Neural crest cell (in vitro differentiated cells): ENCODE data around the gene SUSD2. TPM values are rescaled to one million over a fixed set of nuclear protein-coding genes. Genes with fewer than 3 reads are reported as not detected.
A peak's percentile ranks its signal among the peaks of the same experiment; 100 is the strongest.

Source experiments
- DNase-seq: peaks from one replicate; pipeline ENCODE4 v3.0.0; 2021; ENCODE audit warnings: low read depth, mixed read lengths, low spot score
- H3K27ac Mint-ChIP-seq: one replicate; pipeline ENCODE4 v1.8.0; 2021; ENCODE audit warnings: mild to moderate bottlenecking, mixed read lengths; ENCODE audit not compliant: unreplicated experiment
- H3K27me3 Mint-ChIP-seq: 2 replicates; pipeline ENCODE4 v1.8.0; 2021; ENCODE audit warnings: low read depth, mild to moderate bottlenecking, mixed read lengths
- H3K36me3 Mint-ChIP-seq: 2 replicates; pipeline ENCODE4 v1.8.0; 2021; ENCODE audit warnings: low read depth, mild to moderate bottlenecking, mixed read lengths
- H3K4me1 Mint-ChIP-seq: 2 replicates; pipeline ENCODE4 v1.8.0; 2021; ENCODE audit warnings: mixed read lengths
- H3K4me3 Mint-ChIP-seq: one replicate; pipeline ENCODE4 v1.8.0; 2021; ENCODE audit warnings: mild to moderate bottlenecking, mixed read lengths
- H3K9me3 Mint-ChIP-seq: 2 replicates; pipeline ENCODE4 v1.8.0; 2021; ENCODE audit warnings: mixed read lengths
- CTCF ChIP-seq: fragments of 200-600 bp; sonication (generic); conservative IDR thresholded peaks from 2 replicates; pipeline ENCODE4 v1.5.0; 2021; ENCODE audit warnings: antibody characterized with exemption, mild to moderate bottlenecking
- total RNA-seq: library from RNA; stranded (reverse); gene quantifications from 2 replicates; pipeline ENCODE4 v1.2.1, GENCODE V29; 2021

The SUSD2 gene
- total RNA-seq, 1 donor from 2014 or later = 0.37 TPM

- H3K36me3 Mint-ChIP-seq = peaks cover 4% of the 10 kb centered on the region
- no peak for DNase-seq
- H3K4me1 Mint-ChIP-seq = peaks cover 7% of the 10 kb centered on the region
- no peak for TF ChIP-seq CTCF
- H3K27ac Mint-ChIP-seq = no peak overlapping the region
- H3K9me3 Mint-ChIP-seq = no peaks in the 10 kb centered on the region
- no peaks in the 10 kb centered on the region for H3K27me3 Mint-ChIP-seq
- no peak overlapping the region for H3K4me3 Mint-ChIP-seq
Measured at GRCh38 chr22:24138649-24139420, 42.5 kb upstream of the SUSD2 start.

- TF ChIP-seq CTCF = no peak
- Mint-ChIP-seq H3K4me1 (peaks cover under 1% of the 10 kb centered on the region), H3K36me3 (peaks cover 4% of the 10 kb centered on the region), H3K9me3 (no peaks in the 10 kb centered on the region), H3K4me3 (no peak overlapping the region), H3K27ac (peak overlapping the region; percentile 52), H3K27me3 (peaks cover 2% of the 10 kb centered on the region)
- no peak for DNase-seq
Measured at GRCh38 chr22:24140357-24140756, 40.9 kb upstream of the SUSD2 start.

DNA sequence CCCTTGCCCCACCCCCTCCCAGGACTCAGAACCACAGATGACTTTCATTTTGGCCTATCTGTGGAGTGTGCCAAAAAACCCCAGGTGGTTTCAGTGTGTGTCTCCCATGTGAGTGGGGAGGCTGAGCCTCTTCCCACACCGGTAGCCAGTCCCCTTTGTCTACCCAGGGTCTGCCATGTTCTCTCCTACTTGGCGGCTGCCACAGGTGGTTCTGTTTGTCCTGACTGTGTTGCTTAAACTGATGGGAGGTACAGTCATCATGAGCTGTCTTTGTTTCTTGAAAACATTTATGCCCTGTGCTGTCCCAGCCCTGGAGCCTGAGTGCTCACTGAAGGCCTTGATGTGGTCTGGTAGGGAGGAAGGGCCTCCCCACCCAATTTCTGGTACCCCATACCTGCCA, 39.7 kb upstream of the SUSD2 start:
- DNase-seq = no peak
- Mint-ChIP-seq H3K4me1 (peaks cover 11% of the 10 kb centered on the region), H3K27me3 (peaks cover 2% of the 10 kb centered on the region), H3K4me3 (no peak overlapping the region), H3K9me3 (no peaks in the 10 kb centered on the region), H3K36me3 (peaks cover 3% of the 10 kb centered on the region), H3K27ac (no peak overlapping the region)
- TF ChIP-seq CTCF = no peak

- Mint-ChIP-seq H3K9me3 (no peaks in the 10 kb centered on the region), H3K4me3 (no peak overlapping the region), H3K27me3 (peaks cover 2% of the 10 kb centered on the region), H3K36me3 (no peaks in the 10 kb centered on the region), H3K27ac (peak overlapping the region; percentile 35), H3K4me1 (peaks cover 11% of the 10 kb centered on the region)
- no peak for DNase-seq
- no peak for TF ChIP-seq CTCF
Measured at GRCh38 chr22:24142241-24142640, 39.0 kb upstream of the SUSD2 start.

GRCh38 chr22:24142831-24143230, 38.5 kb upstream of the SUSD2 start:
- no peak for TF ChIP-seq CTCF

More at GRCh38 chr22:24142831-24143230, 38.5 kb upstream of the SUSD2 start:
- no peaks in the 10 kb centered on the region for H3K9me3 Mint-ChIP-seq
- no peaks in the 10 kb centered on the region for H3K36me3 Mint-ChIP-seq
- H3K27ac Mint-ChIP-seq = no peak overlapping the region
- H3K4me3 Mint-ChIP-seq = no peak overlapping the region
- H3K4me1 Mint-ChIP-seq = peaks cover 17% of the 10 kb centered on the region
- H3K27me3 Mint-ChIP-seq = peaks cover 2% of the 10 kb centered on the region
- DNase-seq = no peak
